ENCODE data around the gene HES2. TPM values are rescaled to one million over a fixed set of nuclear protein-coding genes. Genes with fewer than 3 reads are reported as not detected.

Gene HES2
- total and polyA plus RNA-seq, 12 donors: 0.22 to 0.25 TPM; not detected in 10

DNA sequence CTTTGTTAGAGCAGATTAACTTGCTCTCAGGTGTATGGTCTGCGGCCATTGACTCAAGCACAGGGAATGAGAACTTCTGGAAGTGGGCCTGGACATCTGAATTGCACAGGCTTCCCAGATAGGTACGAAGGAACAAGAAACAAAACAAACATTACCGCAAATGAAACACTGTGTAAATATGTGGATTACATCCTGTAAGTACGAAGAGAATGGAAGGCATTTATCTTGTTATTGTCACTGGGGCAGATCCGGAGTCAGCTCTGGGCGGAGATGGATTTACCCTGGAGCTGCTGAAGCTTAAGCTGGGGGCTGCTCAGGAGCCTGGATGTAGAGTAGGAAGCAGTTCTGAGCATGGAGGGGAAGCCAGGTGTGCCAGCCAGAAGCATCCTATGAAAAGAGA, 6.8 kb downstream of the HES2 start:
- Histone ChIP-seq H3K27me3 (peaks cover 15 to 80% (median 68%) of the 10 kb centered on the region in 7 donors), H3K4me1 (peaks cover 0 to 6% (median 0%) of the 10 kb centered on the region in 9 donors), H3K4me3 (no peak overlapping the region), H3K36me3 (no peaks in the 10 kb centered on the region), H3K27ac (no peak overlapping the region), H3K9me3 (no peaks in the 10 kb centered on the region)
- intact Hi-C loops (cut with DNase I): loop anchor here in 1 of 10 donors (5.0 kb wide), 1 partner anchor 166 kb away; no protein-coding TSS in a partner anchor
- no peak for DNase-seq
- TF ChIP-seq, protein P1, sequence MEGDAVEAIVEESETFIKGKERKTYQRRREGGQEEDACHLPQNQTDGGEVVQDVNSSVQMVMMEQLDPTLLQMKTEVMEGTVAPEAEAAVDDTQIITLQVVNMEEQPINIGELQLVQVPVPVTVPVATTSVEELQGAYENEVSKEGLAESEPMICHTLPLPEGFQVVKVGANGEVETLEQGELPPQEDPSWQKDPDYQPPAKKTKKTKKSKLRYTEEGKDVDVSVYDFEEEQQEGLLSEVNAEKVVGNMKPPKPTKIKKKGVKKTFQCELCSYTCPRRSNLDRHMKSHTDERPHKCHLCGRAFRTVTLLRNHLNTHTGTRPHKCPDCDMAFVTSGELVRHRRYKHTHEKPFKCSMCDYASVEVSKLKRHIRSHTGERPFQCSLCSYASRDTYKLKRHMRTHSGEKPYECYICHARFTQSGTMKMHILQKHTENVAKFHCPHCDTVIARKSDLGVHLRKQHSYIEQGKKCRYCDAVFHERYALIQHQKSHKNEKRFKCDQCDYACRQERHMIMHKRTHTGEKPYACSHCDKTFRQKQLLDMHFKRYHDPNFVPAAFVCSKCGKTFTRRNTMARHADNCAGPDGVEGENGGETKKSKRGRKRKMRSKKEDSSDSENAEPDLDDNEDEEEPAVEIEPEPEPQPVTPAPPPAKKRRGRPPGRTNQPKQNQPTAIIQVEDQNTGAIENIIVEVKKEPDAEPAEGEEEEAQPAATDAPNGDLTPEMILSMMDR (IDR thresholded peaks at IDR 0.05): no peak
- whole genome bisulfite sequencing, 2 donors: 71 to 75% methylated on average over 6 of the region's 6 CpGs
- no peak for ATAC-seq

DNA sequence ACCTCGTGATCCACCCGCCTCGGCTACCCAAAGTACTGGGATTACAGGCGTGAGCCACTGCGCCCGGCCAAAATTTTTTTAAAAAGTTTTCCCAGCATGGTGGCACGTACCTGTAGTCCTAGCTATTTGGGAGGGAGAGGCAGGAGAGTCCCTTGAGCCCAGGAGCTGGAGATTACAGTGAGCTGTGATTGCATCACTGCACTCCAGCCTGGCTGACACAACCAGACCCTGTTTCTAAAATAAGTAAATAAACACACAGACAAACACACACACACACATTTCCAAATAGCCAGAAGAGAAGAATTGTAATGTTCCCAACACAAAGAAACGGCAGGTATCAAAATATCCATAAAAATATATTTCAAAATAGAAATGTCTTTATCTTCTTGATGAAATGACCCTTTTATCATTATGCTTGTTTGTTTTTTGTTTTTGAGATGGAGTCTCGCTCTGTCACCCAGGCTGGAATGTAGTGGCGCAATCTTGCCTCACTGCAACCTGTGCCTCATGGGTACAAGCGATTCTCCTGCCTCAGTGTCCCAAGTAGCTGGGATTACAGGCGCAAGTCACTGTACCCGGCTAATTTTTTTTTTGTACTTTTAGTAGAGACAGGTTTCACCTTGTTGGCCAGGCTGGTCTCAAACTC, 9.3 kb downstream of the HES2 start:
- intact Hi-C loops (cut with DNase I): loop anchor here in 1 of 10 donors (5.0 kb wide), 1 partner anchor 163 kb away; no protein-coding TSS in a partner anchor
- TF ChIP-seq, protein P1 (IDR thresholded peaks at IDR 0.05): no peak
- DNase-seq (no peak), ATAC-seq (no peak)
- Histone ChIP-seq H3K4me3 (no peak overlapping the region), H3K9me3 (no peaks in the 10 kb centered on the region), H3K27ac (no peak overlapping the region), H3K27me3 (peaks cover 0 to 60% (median 46%) of the 10 kb centered on the region in 7 donors), H3K4me1 (peaks cover 0 to 6% (median 0%) of the 10 kb centered on the region in 9 donors), H3K36me3 (no peaks in the 10 kb centered on the region)
- 87 to 88% methylated on average over 13 of the region's 13 CpGs for WGBS, 2 donors

DNA sequence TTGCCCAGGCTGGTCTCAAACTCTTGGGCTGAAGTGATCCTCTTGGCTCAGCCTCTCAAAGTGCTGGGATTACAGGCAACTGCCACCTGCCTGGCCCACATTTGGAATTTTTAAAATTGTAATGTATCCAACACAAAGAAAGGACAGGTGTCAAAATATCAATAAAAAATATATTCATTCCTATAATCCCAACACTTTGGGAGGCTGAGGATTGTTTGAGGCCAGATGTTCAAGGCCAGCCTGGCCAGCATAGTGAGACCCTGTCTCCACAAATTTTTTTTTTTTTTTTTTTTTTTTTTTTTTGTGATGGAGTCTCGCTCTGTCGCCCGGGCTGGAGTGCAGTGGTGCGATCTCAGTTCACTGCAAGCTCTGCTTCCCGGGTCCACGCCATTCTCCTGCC, 10.0 kb downstream of the HES2 start:
- Histone ChIP-seq H3K27me3 (peaks cover 0 to 60% (median 42%) of the 10 kb centered on the region in 7 donors), H3K9me3 (no peaks in the 10 kb centered on the region), H3K36me3 (no peaks in the 10 kb centered on the region), H3K4me3 (no peak overlapping the region), H3K27ac (no peak overlapping the region), H3K4me1 (peaks cover 0 to 6% (median 0%) of the 10 kb centered on the region in 9 donors)
- ATAC-seq (no peak), DNase-seq (no peak)
- intact Hi-C loops (cut with DNase I): loop anchor here in 6 of 10 donors (5.0 to 10.0 kb wide), 5 partner anchors 47 to 165 kb away; partner anchors contain the start of gene HES3 (in 1 of the 6)
- TF ChIP-seq, protein P1 (IDR thresholded peaks at IDR 0.05): no peak
- 91 to 98% methylated on average over 6 of the region's 6 CpGs for WGBS, 2 donors

DNA sequence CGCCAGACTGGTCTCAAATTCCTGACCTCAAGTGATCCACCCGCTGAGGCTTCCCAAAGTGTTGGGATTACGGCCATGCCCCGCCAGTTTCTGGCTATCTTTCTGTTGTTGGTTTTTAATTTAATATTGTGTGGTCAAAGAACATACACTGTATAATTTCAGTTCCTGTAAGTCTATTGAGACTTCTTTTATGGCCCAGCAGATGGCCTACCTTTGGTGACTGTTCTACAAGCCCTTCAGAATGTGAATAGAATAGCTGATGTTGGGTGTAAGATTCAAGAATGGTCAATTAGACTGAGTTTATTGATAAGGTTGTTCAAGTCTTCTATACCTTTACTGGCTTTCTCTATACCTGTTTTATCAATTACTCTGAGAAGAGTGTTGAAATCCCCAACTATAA, 10.7 kb downstream of the HES2 start:
- intact Hi-C loops (cut with DNase I): loop anchor here in 5 of 10 donors (5.0 to 10.0 kb wide), 5 partner anchors 47 to 164 kb away; partner anchors contain the start of gene HES3 (in 1 of the 5)
- 91 to 94% methylated on average over 4 of the region's 4 CpGs for WGBS, 2 donors
- Histone ChIP-seq H3K36me3 (no peaks in the 10 kb centered on the region), H3K27me3 (peaks cover 0 to 54% (median 35%) of the 10 kb centered on the region in 7 donors), H3K4me3 (no peak overlapping the region), H3K4me1 (no peaks in the 10 kb centered on the region), H3K9me3 (no peaks in the 10 kb centered on the region), H3K27ac (no peak overlapping the region)
- DNase-seq: no peak
- ATAC-seq: no peak
- TF ChIP-seq, protein P1 (IDR thresholded peaks at IDR 0.05): no peak
